PC-3 (cell line): Measurements from ENCODE around the gene CLIC5. TPM values are rescaled to one million over a fixed set of nuclear protein-coding genes. Genes with fewer than 3 reads are reported as not detected.

ENCODE experiments used
- ATAC-seq: fragments of 200-7000 bp; cut with Tn5 transposase; 2 replicates; pipeline ENCODE4 v1.9.1; 2020; ENCODE audit warnings: mild to moderate bottlenecking, moderate library complexity
- BruUV-seq: library from RNA; stranded (reverse); fragments of 400-500 nt; replicated peaks from 2 replicates; lab custom pipeline; 2021; lab: Mats Ljungman, UMichigan
- CTCF ChIA-PET: fragments of 300-600 bp; sonication (Branson Sonifier 250); formaldehyde crosslinking; loops from one replicate; lab custom pipeline; 2022; ENCODE audit warnings: antibody characterized with exemption; lab: Charles Lee
- POLR2A ChIA-PET: fragments of 300-600 bp; sonication (Branson Sonifier 250); formaldehyde crosslinking; loops from one replicate; lab custom pipeline; 2022; ENCODE audit warnings: antibody characterized with exemption; ENCODE audit not compliant: unreplicated experiment; lab: Charles Lee
- DNase-seq: peaks from one replicate; pipeline ENCODE4 v3.0.0-alpha.2; 2015
- H2AFZ ChIP-seq: fragments of 300-600 bp; sonication (generic); 2 replicates; pipeline ENCODE4 v1.6.0; 2016; ENCODE audit warnings: antibody characterized with exemption, low read length
- H3F3A ChIP-seq: fragments of 300-600 bp; sonication (generic); one replicate; pipeline ENCODE4 v1.6.0; 2017; ENCODE audit warnings: antibody characterized with exemption, low read length, control low read depth, mild to moderate bottlenecking; ENCODE audit not compliant: unreplicated experiment
- H3K27ac ChIP-seq: fragments of 300-600 bp; sonication (generic); 2 replicates; pipeline ENCODE4 v1.5.1; 2016; ENCODE audit warnings: mild to moderate bottlenecking, low read length
- H3K27me3 ChIP-seq: fragments of 300-600 bp; sonication (generic); 2 replicates; pipeline ENCODE4 v1.6.1; 2016; ENCODE audit warnings: low read length, mixed read lengths
- H3K36me3 ChIP-seq: fragments of 300-600 bp; sonication (generic); 2 replicates; pipeline ENCODE4 v1.6.1; 2016; ENCODE audit warnings: low read depth, mixed run types, low read length, mixed read lengths
- H3K4me1 ChIP-seq: fragments of 300-600 bp; sonication (generic); 2 replicates; pipeline ENCODE4 v1.5.1; 2016; ENCODE audit warnings: low read length; ENCODE audit not compliant: insufficient read depth
- H3K4me2 ChIP-seq: fragments of 300-600 bp; sonication (generic); 2 replicates; pipeline ENCODE4 v1.6.0; 2016; ENCODE audit warnings: low read length
- H3K4me3 ChIP-seq: fragments of 300-600 bp; sonication (generic); 2 replicates; pipeline ENCODE4 v1.5.1; 2016; ENCODE audit warnings: mild to moderate bottlenecking, low read length, mixed read lengths
- H3K79me2 ChIP-seq: fragments of 300-600 bp; sonication (generic); 2 replicates; pipeline ENCODE4 v1.6.1; 2017; ENCODE audit warnings: low read length, mixed read lengths
- H3K9ac ChIP-seq: fragments of 300-600 bp; sonication (generic); 2 replicates; pipeline ENCODE4 v1.6.0; 2016; ENCODE audit warnings: mild to moderate bottlenecking, low read length
- H3K9me2 ChIP-seq: fragments of 300-600 bp; sonication (generic); replicated peaks from 2 replicates; pipeline ENCODE4 v1.6.1; 2016; ENCODE audit warnings: mixed run types, low read length, mixed read lengths
- H3K9me3 ChIP-seq: fragments of 300-600 bp; sonication (generic); 2 replicates; pipeline ENCODE4 v1.6.1; 2016; ENCODE audit warnings: low read length, mixed read lengths
- H4K20me1 ChIP-seq: fragments of 300-600 bp; sonication (generic); 2 replicates; pipeline ENCODE4 v1.6.1; 2016; ENCODE audit warnings: low read length, mixed read lengths
- EZH2 ChIP-seq: fragments of 300-600 bp; sonication (generic); IDR thresholded peaks from one replicate; pipeline ENCODE4 v1.6.1; 2017; ENCODE audit warnings: antibody characterized with exemption, mild to moderate bottlenecking, low read length; ENCODE audit not compliant: unreplicated experiment
- EZH2phosphoT487 ChIP-seq: fragments of 300-600 bp; sonication (generic); IDR thresholded peaks from 2 replicates; pipeline ENCODE4 v1.6.1; 2018; ENCODE audit warnings: mild to moderate bottlenecking, antibody characterized with exemption, low read length, borderline replicate concordance
- intact Hi-C: fragments of 100-400 bp; cut with micrococcal nuclease; formaldehyde crosslinking; loops from 2 replicates; pipeline ENCODE4 v1.9.0; 2023
- total RNA-seq: library from RNA; depleted of rRNA; stranded (reverse); fragments of >200 nt; gene quantifications from 2 replicates; pipeline ENCODE4 v1.2.3, GENCODE V29; 2014
- TF ChIP-seq, protein P1 (sequence below): fragments of 300-600 bp; sonication (generic); conservative IDR thresholded peaks from 2 replicates; pipeline ENCODE4 v1.5.1; 2017; ENCODE audit warnings: antibody characterized with exemption, low read depth, mild to moderate bottlenecking, low read length

The CLIC5 gene
- total RNA-seq, 1 experiment from 2014 or later: not detected

DNA sequence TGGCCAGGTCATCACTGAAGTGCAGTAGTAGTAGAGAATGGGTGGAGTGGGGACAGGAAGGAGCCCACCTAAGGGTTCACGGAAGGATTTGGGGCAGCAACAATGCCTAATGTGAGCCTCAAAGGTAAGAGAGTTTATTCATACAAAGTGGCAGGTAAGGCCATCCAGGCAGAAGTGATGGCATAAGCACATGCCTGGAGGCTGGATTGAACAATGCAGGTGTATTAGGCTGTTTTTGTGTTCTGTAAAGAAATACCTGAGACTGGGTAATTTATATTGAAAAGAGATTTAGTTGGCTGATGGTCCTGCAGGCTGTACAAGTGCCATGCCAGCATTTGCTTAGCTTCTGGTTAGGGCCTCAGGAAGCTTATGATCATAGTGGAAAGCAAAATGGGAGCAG is 48.3 kb downstream of the CLIC5 start:
- no peak for DNase-seq
- ChIA-PET CTCF (no interaction called here), POLR2A (no interaction called here)
- no peaks in the 10 kb centered on the region for H4K20me1 ChIP-seq
- H3K4me3 ChIP-seq: no peak overlapping the region
- no peaks in the 10 kb centered on the region for H3K36me3 ChIP-seq
- no peaks in the 10 kb centered on the region for H3K9me3 ChIP-seq
- H3K79me2 ChIP-seq: no peaks in the 10 kb centered on the region
- H2AFZ ChIP-seq: no peak overlapping the region
- no peaks in the 10 kb centered on the region for H3K9me2 ChIP-seq
- no peak overlapping the region for H3K9ac ChIP-seq
- intact Hi-C loops: no loop called here
- TF ChIP-seq EZH2: no peak
- no peak for TF ChIP-seq EZH2phosphoT487
- TF ChIP-seq, protein P1, sequence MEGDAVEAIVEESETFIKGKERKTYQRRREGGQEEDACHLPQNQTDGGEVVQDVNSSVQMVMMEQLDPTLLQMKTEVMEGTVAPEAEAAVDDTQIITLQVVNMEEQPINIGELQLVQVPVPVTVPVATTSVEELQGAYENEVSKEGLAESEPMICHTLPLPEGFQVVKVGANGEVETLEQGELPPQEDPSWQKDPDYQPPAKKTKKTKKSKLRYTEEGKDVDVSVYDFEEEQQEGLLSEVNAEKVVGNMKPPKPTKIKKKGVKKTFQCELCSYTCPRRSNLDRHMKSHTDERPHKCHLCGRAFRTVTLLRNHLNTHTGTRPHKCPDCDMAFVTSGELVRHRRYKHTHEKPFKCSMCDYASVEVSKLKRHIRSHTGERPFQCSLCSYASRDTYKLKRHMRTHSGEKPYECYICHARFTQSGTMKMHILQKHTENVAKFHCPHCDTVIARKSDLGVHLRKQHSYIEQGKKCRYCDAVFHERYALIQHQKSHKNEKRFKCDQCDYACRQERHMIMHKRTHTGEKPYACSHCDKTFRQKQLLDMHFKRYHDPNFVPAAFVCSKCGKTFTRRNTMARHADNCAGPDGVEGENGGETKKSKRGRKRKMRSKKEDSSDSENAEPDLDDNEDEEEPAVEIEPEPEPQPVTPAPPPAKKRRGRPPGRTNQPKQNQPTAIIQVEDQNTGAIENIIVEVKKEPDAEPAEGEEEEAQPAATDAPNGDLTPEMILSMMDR: no peak
- ATAC-seq: no peak
- no peak overlapping the region for H3K27ac ChIP-seq
- BruUV-seq: no TSS peak
- H3K4me2 ChIP-seq: no peak overlapping the region
- H3K27me3 ChIP-seq: no peaks in the 10 kb centered on the region
- peaks cover 18% of the 10 kb centered on the region for H3K4me1 ChIP-seq
- no peaks in the 10 kb centered on the region for H3F3A ChIP-seq

DNA sequence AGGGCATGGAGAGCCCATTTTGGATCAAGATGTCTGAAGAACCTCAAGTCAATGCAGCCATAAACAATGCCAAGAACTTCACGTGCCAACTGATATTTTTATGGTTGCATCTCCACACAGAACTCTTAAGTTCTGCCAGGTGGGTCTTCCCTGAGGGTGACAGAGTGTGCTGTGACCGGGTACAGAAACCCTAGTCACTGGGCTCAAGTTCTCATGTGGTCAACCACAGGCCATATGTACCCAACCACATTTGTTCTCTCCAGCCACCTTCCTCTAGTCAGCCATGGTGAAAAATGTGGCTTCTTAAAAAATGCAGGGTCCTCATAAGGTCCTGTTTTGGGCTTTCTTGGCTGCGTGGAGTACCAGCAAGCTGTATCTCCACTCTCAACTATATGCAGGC is 48.9 kb downstream of the CLIC5 start:
- no peaks in the 10 kb centered on the region for H3K9me2 ChIP-seq
- H3K79me2 ChIP-seq: no peaks in the 10 kb centered on the region
- DNase-seq (no peak), ATAC-seq (no peak)
- ChIA-PET POLR2A (no interaction called here), CTCF (no interaction called here)
- TF ChIP-seq EZH2phosphoT487 (no peak), EZH2 (no peak)
- H3K4me3 ChIP-seq: no peak overlapping the region
- no peak overlapping the region for H3K4me2 ChIP-seq
- no peak overlapping the region for H2AFZ ChIP-seq
- H3K27me3 ChIP-seq: no peaks in the 10 kb centered on the region
- no peak overlapping the region for H3K27ac ChIP-seq
- H3K4me1 ChIP-seq: peaks cover 18% of the 10 kb centered on the region
- H4K20me1 ChIP-seq: no peaks in the 10 kb centered on the region
- no peaks in the 10 kb centered on the region for H3K36me3 ChIP-seq
- no peaks in the 10 kb centered on the region for H3K9me3 ChIP-seq
- no TSS peak for BruUV-seq
- H3K9ac ChIP-seq: no peak overlapping the region
- intact Hi-C loops: no loop called here
- no peaks in the 10 kb centered on the region for H3F3A ChIP-seq

DNA sequence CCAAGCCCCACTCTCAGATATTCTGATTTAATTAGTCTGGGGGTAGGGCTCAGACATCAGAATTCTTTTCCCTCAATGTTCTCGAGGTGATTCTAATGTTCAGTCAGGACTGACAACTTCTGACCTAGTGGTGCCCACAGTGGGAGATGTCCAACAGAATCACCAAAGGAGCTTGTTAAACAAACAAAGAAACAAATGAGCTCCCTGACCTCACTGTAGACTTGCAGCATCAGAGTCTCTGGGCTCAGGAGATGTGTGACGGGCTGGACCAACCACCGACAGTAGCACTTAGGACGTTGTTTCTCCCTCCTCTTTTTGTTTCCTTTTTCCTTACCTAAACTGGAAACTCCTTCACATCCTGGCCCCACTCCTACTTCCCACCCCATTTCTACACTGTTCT is 49.3 kb downstream of the CLIC5 start:
- no peaks in the 10 kb centered on the region for H3K27me3 ChIP-seq
- TF ChIP-seq EZH2phosphoT487 (no peak), EZH2 (no peak)
- H4K20me1 ChIP-seq: no peaks in the 10 kb centered on the region
- peaks cover 18% of the 10 kb centered on the region for H3K4me1 ChIP-seq
- ATAC-seq: no peak
- POLR2A ChIA-PET: no interaction called here
- intact Hi-C loops: no loop called here
- H3K79me2 ChIP-seq: no peaks in the 10 kb centered on the region
- H2AFZ ChIP-seq: no peak overlapping the region
- H3K4me2 ChIP-seq: peak overlapping the region; percentile 13; the same call in 1 of the 2 replicates
- no peak overlapping the region for H3K27ac ChIP-seq
- no TSS peak for BruUV-seq
- no peaks in the 10 kb centered on the region for H3K9me3 ChIP-seq
- H3F3A ChIP-seq: no peaks in the 10 kb centered on the region
- no peak for DNase-seq
- no peak overlapping the region for H3K4me3 ChIP-seq
- H3K9me2 ChIP-seq: no peaks in the 10 kb centered on the region
- no peaks in the 10 kb centered on the region for H3K36me3 ChIP-seq
- no peak overlapping the region for H3K9ac ChIP-seq
- CTCF ChIA-PET: interaction anchor here (0.6 kb wide), 1 partner anchor 1186 kb away, joined by 3 read pairs; no protein-coding TSS in a partner anchor
